ENCODE results near the gene BANP. TPM values are rescaled to one million over a fixed set of nuclear protein-coding genes. Genes with fewer than 3 reads are reported as not detected.
"Not testable (repeated sequence)": the region's sequence is repeated elsewhere in the genome, so short reads cannot be mapped to it uniquely, and the experiment has no call there.

Gene BANP
- total RNA-seq, 1 experiment from 2014 or later: 34.5 TPM

- H3K4me1 Mint-ChIP-seq: peaks cover 36% of the 10 kb centered on the region
- peak overlapping the region; percentile 88; the same call in 1 of the 2 replicates for H3K27ac Mint-ChIP-seq
- POLR2A ChIA-PET; CTCF ChIA-PET; H3K4me3 Mint-ChIP-seq; DNase-seq (ENCODE audit: low spot score); H3K9me3 Mint-ChIP-seq; H3K27me3 Mint-ChIP-seq (ENCODE audit: low read depth): not testable (repeated sequence)
- peaks cover 41% of the 10 kb centered on the region for H3K36me3 Mint-ChIP-seq
- ATAC-seq: peak; percentile 29; the same call in 1 of the 2 replicates
Measured at GRCh38 chr16:88030961-88031360, 79.7 kb downstream of the BANP start.

- H3K9me3 Mint-ChIP-seq; POLR2A ChIA-PET; CTCF ChIA-PET; DNase-seq (ENCODE audit: low spot score); H3K27me3 Mint-ChIP-seq (ENCODE audit: low read depth); H3K4me3 Mint-ChIP-seq; ATAC-seq; H3K27ac Mint-ChIP-seq: not testable (repeated sequence)
- H3K4me1 Mint-ChIP-seq: peaks cover 20% of the 10 kb centered on the region
- peaks cover 39% of the 10 kb centered on the region for H3K36me3 Mint-ChIP-seq
Measured at GRCh38 chr16:88033003-88033740, 81.9 kb downstream of the BANP start.

DNA sequence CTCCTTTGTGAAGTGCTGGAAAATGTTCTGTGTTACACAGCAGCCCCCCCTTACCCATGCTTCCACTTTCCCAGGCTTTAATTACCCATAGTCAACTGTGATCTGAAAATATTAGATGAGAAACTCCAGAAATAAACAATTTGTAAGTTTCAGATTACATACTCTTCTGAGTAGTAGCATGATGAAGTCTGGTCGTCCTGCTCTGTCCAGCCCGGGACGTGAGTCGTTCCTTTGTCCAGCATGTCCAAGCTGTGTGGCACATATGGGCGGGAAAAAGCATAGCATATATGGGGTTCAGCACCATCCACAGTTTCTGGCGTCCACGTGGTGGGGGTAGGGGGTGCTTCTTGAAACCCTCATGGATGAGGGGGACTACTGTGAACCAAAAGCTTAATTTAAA is 83.5 kb downstream of the BANP start:
- no peak overlapping the region for H3K4me3 Mint-ChIP-seq
- peaks cover 9% of the 10 kb centered on the region for H3K4me1 Mint-ChIP-seq
- H3K9me3 Mint-ChIP-seq: no peaks in the 10 kb centered on the region
- ChIA-PET CTCF (no interaction called here), POLR2A (no interaction called here)
- DNase-seq (ENCODE audit: low spot score) (no peak), ATAC-seq (no peak)
- TF ChIP-seq SP1 (CRISPR knock-in tag; conservative IDR thresholded peaks at IDR 0.05): no peak
- TF ChIP-seq OVOL2 (CRISPR knock-in tag; IDR thresholded peaks at IDR 0.05; ENCODE audit: borderline replicate concordance): no peak
- TF ChIP-seq ZNF138 (CRISPR knock-in tag; conservative IDR thresholded peaks at IDR 0.05): no peak
- no peak for TF ChIP-seq ERG (CRISPR knock-in tag; IDR thresholded peaks at IDR 0.05)
- TF ChIP-seq NR2C2 (CRISPR knock-in tag; IDR thresholded peaks at IDR 0.05): no peak
- TF ChIP-seq, protein P1, sequence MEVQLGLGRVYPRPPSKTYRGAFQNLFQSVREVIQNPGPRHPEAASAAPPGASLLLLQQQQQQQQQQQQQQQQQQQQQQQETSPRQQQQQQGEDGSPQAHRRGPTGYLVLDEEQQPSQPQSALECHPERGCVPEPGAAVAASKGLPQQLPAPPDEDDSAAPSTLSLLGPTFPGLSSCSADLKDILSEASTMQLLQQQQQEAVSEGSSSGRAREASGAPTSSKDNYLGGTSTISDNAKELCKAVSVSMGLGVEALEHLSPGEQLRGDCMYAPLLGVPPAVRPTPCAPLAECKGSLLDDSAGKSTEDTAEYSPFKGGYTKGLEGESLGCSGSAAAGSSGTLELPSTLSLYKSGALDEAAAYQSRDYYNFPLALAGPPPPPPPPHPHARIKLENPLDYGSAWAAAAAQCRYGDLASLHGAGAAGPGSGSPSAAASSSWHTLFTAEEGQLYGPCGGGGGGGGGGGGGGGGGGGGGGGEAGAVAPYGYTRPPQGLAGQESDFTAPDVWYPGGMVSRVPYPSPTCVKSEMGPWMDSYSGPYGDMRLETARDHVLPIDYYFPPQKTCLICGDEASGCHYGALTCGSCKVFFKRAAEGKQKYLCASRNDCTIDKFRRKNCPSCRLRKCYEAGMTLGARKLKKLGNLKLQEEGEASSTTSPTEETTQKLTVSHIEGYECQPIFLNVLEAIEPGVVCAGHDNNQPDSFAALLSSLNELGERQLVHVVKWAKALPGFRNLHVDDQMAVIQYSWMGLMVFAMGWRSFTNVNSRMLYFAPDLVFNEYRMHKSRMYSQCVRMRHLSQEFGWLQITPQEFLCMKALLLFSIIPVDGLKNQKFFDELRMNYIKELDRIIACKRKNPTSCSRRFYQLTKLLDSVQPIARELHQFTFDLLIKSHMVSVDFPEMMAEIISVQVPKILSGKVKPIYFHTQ (CRISPR knock-in tag; IDR thresholded peaks at IDR 0.05): no peak
- TF ChIP-seq ESRRA (CRISPR knock-in tag; IDR thresholded peaks at IDR 0.05; ENCODE audit: borderline replicate concordance): no peak
- no peak for TF ChIP-seq ZNF232 (CRISPR knock-in tag; IDR thresholded peaks at IDR 0.05)
- TF ChIP-seq IRF1 (CRISPR knock-in tag; IDR thresholded peaks at IDR 0.05): no peak
- TF ChIP-seq, protein P2, sequence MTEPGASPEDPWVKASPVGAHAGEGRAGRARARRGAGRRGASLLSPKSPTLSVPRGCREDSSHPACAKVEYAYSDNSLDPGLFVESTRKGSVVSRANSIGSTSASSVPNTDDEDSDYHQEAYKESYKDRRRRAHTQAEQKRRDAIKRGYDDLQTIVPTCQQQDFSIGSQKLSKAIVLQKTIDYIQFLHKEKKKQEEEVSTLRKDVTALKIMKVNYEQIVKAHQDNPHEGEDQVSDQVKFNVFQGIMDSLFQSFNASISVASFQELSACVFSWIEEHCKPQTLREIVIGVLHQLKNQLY (CRISPR knock-in tag; IDR thresholded peaks at IDR 0.05): no peak
- H3K36me3 Mint-ChIP-seq: peaks cover 36% of the 10 kb centered on the region
- H3K27ac Mint-ChIP-seq: no peak overlapping the region
- H3K27me3 Mint-ChIP-seq (ENCODE audit: low read depth): no peaks in the 10 kb centered on the region

GRCh38 chr16:88035292-88035691 is 84.1 kb downstream of the BANP start:
- H3K4me1 Mint-ChIP-seq: peaks cover 9% of the 10 kb centered on the region
- peaks cover 36% of the 10 kb centered on the region for H3K36me3 Mint-ChIP-seq
- no peak overlapping the region for H3K4me3 Mint-ChIP-seq
- no peaks in the 10 kb centered on the region for H3K27me3 Mint-ChIP-seq (ENCODE audit: low read depth)
- CTCF ChIA-PET: no interaction called here
- no peaks in the 10 kb centered on the region for H3K9me3 Mint-ChIP-seq
- H3K27ac Mint-ChIP-seq: no peak overlapping the region
- POLR2A ChIA-PET: no interaction called here
- no peak for ATAC-seq
- DNase-seq (ENCODE audit: low spot score): no peak
- TF ChIP-seq FOXJ3 (CRISPR knock-in tag; IDR thresholded peaks at IDR 0.05; ENCODE audit: borderline replicate concordance): no peak
- no peak for TF ChIP-seq MXD4 (CRISPR knock-in tag; IDR thresholded peaks at IDR 0.05; ENCODE audit: borderline replicate concordance)
- TF ChIP-seq ATF3 (CRISPR knock-in tag; conservative IDR thresholded peaks at IDR 0.05): no peak
- no peak for TF ChIP-seq ZNF423 (CRISPR knock-in tag; IDR thresholded peaks at IDR 0.05)
- TF ChIP-seq TEAD1 (CRISPR knock-in tag; IDR thresholded peaks at IDR 0.05): no peak
- no peak for TF ChIP-seq IRF2 (CRISPR knock-in tag; IDR thresholded peaks at IDR 0.05; ENCODE audit: borderline replicate concordance, low read depth)
- no peak for TF ChIP-seq NFATC4 (CRISPR knock-in tag; IDR thresholded peaks at IDR 0.05)
- TF ChIP-seq, protein P3, sequence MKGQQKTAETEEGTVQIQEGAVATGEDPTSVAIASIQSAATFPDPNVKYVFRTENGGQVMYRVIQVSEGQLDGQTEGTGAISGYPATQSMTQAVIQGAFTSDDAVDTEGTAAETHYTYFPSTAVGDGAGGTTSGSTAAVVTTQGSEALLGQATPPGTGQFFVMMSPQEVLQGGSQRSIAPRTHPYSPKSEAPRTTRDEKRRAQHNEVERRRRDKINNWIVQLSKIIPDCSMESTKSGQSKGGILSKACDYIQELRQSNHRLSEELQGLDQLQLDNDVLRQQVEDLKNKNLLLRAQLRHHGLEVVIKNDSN (CRISPR knock-in tag; IDR thresholded peaks at IDR 0.05): no peak
- no peak for TF ChIP-seq KAT7 (CRISPR knock-in tag; IDR thresholded peaks at IDR 0.05; ENCODE audit: borderline replicate concordance)
- TF ChIP-seq CBFB (CRISPR knock-in tag; IDR thresholded peaks at IDR 0.05; ENCODE audit: low read depth): no peak
- TF ChIP-seq ELF4 (CRISPR knock-in tag; IDR thresholded peaks at IDR 0.05; ENCODE audit: low read depth): no peak
- TF ChIP-seq, protein P4, sequence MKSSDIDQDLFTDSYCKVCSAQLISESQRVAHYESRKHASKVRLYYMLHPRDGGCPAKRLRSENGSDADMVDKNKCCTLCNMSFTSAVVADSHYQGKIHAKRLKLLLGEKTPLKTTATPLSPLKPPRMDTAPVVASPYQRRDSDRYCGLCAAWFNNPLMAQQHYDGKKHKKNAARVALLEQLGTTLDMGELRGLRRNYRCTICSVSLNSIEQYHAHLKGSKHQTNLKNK (CRISPR knock-in tag; IDR thresholded peaks at IDR 0.05): no peak
- TF ChIP-seq, protein P2 (CRISPR knock-in tag; IDR thresholded peaks at IDR 0.05): no peak

Measured in WTC11 (cell line).